Omental fat pad (tissue), 4 donors: ENCODE results near the gene SAMD15. TPM values are rescaled to one million over a fixed set of nuclear protein-coding genes. Genes with fewer than 3 reads are reported as not detected.
"Not testable (repeated sequence)": the region's sequence is repeated elsewhere in the genome, so short reads cannot be mapped to it uniquely, and the experiment has no call there.

Experiments used
- ATAC-seq: fragments of 150-250 bp; one replicate; pipeline ENCODE4 v1.9.1; 2016; ENCODE audit warnings: mild to moderate bottlenecking, moderate library complexity; ENCODE audit not compliant: low FRiP score
- DNase-seq: peaks from one replicate; pipeline ENCODE4 v3.0.0-alpha.2; 2019; ENCODE audit warnings: low spot score
- CTCF ChIP-seq, 3 donors: fragments of 450-650 bp; IDR thresholded peaks; one replicate each; pipeline ENCODE4 v1.5.1; 2016 to 2017; ENCODE audit warnings: antibody characterized with exemption in 3 of 3, mild to moderate bottlenecking in 3 of 3, moderate library complexity in 2 of 3
- total RNA-seq, 4 donors: library from RNA; depleted of rRNA; stranded (reverse); fragments of >200 nt; gene quantifications; one replicate each; pipeline ENCODE4 v1.1.0, GENCODE V29; 2016

The SAMD15 gene
- total RNA-seq: 1 to 10 TPM in 1 of 4 donors, under 1 TPM in 2, not detected in 1; 0.25 to 2.2 (median 0.84) TPM

DNA sequence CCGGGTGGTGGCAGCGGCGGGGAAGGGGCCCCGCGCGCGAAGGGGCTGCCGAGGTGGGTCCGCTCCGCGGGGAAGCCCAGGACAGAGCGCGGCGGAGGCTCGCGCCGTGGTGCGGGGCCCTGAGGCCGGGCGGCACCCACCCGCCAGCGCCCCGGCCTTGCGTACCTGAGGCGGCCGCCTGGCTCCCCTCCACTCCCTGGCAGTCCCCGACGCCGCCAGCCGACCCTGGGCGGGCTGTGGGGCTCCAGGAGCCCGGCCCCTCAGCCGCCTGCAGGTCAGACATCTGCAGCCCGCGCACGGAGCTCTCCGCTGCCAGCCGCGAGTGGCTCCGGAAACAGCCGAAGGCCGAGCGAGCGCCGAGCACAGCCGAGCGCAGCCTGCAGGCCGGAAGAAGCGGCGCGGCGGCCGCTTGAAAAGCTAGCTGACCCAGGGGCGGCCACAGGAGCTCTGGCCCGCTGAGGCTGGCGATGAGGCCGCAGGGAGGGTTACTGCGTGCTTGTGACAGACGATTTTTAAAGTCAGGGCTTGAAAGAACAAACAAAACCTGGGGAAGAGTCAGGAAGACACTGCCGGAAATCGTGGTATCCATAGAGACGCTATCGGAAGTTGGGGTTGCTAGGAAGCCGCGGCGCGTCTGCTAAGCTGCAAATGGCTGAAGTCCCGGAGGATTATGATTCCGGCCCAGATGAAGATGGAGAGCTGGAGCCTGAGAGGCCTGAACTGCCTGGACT is at the start of gene SAMD15, which contains the start of gene TMED8:
Gene SAMD15 (plus strand): TSS at position 609 of the 731 bp plus-strand sequence. CDS start 40 bp downstream, at position 649.
Gene TMED8 (minus strand): TSS at position 324 of the 731 bp plus-strand sequence. CDS start 41 bp downstream, at position 283.
- DNase-seq (peak; percentile 46), ATAC-seq (peak; percentile 96)
- no peak for TF ChIP-seq CTCF (IDR thresholded peaks at IDR 0.05)

GRCh38 chr14:77329872-77330271 is 47.3 kb upstream of the SAMD15 start:
- no peak for DNase-seq
- no peak for ATAC-seq
- no peak for TF ChIP-seq CTCF (IDR thresholded peaks at IDR 0.05)

DNA sequence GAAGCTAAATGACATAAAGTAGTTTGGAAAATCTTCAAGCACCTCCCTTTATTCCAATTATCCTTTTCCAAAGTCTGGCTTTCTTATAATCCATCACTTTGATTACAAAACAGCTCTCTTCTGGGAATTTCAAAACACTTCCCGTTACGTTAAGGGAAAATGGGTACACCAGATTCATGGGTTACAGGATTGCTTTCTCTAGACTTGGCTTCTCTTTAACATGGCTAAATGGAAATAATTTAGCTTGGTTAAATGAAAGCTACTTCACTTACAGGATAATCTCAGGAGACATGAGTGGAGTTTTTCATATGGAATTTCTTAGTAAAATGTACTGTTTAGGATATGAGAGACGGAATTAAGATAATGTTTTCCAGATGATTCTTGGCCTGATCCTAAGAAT is 41.6 kb upstream of the SAMD15 start:
- DNase-seq (no peak), ATAC-seq (no peak)
- TF ChIP-seq CTCF (IDR thresholded peaks at IDR 0.05): no peak

GRCh38 chr14:77337255-77337654 is 39.9 kb upstream of the SAMD15 start:
- not testable (repeated sequence) for ATAC-seq, DNase-seq

DNA sequence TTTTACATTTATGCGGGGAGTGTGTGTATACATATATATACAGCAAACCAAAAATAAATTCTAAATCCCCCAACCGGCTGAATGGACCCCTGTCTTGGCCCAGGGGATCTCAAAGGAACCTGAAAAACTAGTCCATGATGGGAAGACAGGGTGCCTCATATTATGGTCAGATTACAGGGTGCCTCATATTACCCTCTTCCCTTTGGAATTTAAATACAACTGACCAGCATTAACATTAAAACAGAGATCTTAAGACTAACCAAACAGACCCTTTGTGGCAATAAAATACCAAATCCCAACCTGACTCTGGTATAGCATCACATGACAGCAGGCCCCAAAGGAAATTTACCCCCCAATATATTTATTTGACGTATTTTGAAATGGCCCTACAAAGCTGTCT is 39.3 kb upstream of the SAMD15 start:
- no peak for TF ChIP-seq CTCF (IDR thresholded peaks at IDR 0.05)
- no peak for ATAC-seq
- no peak for DNase-seq

DNA sequence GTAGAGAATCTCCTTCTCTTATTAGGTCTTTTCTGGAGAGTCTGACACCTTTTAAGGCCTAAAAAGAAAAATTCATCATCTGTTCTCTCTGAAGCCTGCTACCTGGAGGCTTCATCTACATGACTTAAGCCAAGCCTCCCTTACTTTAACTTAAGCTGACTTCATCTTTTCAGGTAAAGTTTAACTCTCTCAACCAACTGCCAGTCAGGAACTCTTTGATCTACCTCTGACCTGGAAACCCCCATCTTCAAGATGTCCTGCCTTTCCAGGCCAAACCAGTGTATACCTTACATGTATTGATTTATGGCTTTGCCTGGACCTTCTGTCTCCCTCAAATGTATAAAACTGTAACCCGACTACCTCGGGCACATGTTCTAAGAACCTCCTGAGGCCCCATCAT is 38.9 kb upstream of the SAMD15 start:
- no peak for TF ChIP-seq CTCF (IDR thresholded peaks at IDR 0.05)

DNA sequence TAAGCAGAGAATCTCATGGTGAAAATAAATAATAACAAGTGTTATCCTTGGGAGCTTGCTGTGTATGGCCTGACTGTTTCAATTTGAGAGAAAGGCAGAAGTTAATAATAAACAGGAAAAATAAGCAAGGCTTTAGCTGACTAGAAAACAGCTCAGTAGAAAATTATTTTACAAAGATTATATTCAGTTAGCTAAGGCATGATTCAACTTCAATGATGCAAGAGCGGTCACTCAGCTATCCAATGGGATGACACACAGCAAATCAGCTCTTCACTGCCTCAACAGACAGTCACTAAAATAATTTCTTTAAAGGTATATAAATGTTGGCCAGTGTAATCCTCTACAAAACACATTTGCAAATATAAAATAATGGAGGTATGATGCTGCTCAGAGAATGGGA is 37.8 kb upstream of the SAMD15 start:
- ATAC-seq (no peak), DNase-seq (no peak)
- no peak for TF ChIP-seq CTCF (IDR thresholded peaks at IDR 0.05)

More for the DNA sequence above, 38.9 kb upstream of the SAMD15 start:
- ATAC-seq (no peak), DNase-seq (no peak)
